GM23338 (cell line): ENCODE results near the gene KRT16.

ENCODE experiments used
- CREB1 ChIP-seq: fragments of 250-450 bp; sonication (Bioruptor Pico); IDR thresholded peaks from 2 replicates; pipeline ENCODE4 v1.5.0; 2020; ENCODE audit warnings: low read depth, mild to moderate bottlenecking, moderate library complexity
- EZH2 ChIP-seq: fragments of 200-600 bp; sonication (generic); IDR thresholded peaks from one replicate; pipeline ENCODE4 v1.8.0; 2017; ENCODE audit warnings: antibody characterized with exemption, mild to moderate bottlenecking, low read depth; ENCODE audit not compliant: unreplicated experiment
- EZH2phosphoT487 ChIP-seq: fragments of 200-600 bp; sonication (generic); IDR thresholded peaks from one replicate; pipeline ENCODE4 v1.8.1; 2018; ENCODE audit warnings: antibody characterized with exemption; ENCODE audit not compliant: unreplicated experiment
- JUNB ChIP-seq: IDR thresholded peaks from one replicate; pipeline ENCODE4 v1.6.1; 2016; ENCODE audit warnings: antibody characterized with exemption; ENCODE audit not compliant: unreplicated experiment
- POLR2AphosphoS5 ChIP-seq: IDR thresholded peaks from 2 replicates; pipeline ENCODE4 v1.6.1; 2016; ENCODE audit warnings: antibody characterized with exemption, low read depth
- STAT1 ChIP-seq: IDR thresholded peaks from one replicate; pipeline ENCODE4 v1.6.1; 2016; ENCODE audit warnings: antibody characterized with exemption; ENCODE audit not compliant: unreplicated experiment
- ZNF114 ChIP-seq: fragments of 250-450 bp; sonication (Bioruptor Pico); IDR thresholded peaks from 2 replicates; pipeline ENCODE4 v1.5.0; 2020; ENCODE audit warnings: mild to moderate bottlenecking, moderate library complexity
- ZNF331 ChIP-seq: fragments of 250-450 bp; sonication (Bioruptor Pico); IDR thresholded peaks from 2 replicates; pipeline ENCODE4 v1.5.0; 2020; ENCODE audit warnings: low read depth, mild to moderate bottlenecking, moderate library complexity
- ZNF462 ChIP-seq: fragments of 250-450 bp; sonication (Bioruptor Pico); IDR thresholded peaks from 2 replicates; pipeline ENCODE4 v1.5.0; 2020; ENCODE audit warnings: mild to moderate bottlenecking, moderate library complexity
- TF ChIP-seq, protein P1 (sequence below), 2 experiments: fragments of 200-600 bp in 1 of 2; sonication (generic) in 1 of 2; conservative IDR thresholded peaks; 2 replicates each; pipeline versions ENCODE4 v1.5.1 to v1.6.1; 2016 to 2017; ENCODE audit warnings: antibody characterized with exemption in 2 of 2, low read depth in 2 of 2, mild to moderate bottlenecking in 2 of 2, moderate library complexity in 1 of 2
- TF ChIP-seq, protein P2 (sequence below): IDR thresholded peaks from one replicate; pipeline ENCODE4 v1.6.1; 2018; ENCODE audit warnings: antibody characterized with exemption; ENCODE audit not compliant: unreplicated experiment

DNA sequence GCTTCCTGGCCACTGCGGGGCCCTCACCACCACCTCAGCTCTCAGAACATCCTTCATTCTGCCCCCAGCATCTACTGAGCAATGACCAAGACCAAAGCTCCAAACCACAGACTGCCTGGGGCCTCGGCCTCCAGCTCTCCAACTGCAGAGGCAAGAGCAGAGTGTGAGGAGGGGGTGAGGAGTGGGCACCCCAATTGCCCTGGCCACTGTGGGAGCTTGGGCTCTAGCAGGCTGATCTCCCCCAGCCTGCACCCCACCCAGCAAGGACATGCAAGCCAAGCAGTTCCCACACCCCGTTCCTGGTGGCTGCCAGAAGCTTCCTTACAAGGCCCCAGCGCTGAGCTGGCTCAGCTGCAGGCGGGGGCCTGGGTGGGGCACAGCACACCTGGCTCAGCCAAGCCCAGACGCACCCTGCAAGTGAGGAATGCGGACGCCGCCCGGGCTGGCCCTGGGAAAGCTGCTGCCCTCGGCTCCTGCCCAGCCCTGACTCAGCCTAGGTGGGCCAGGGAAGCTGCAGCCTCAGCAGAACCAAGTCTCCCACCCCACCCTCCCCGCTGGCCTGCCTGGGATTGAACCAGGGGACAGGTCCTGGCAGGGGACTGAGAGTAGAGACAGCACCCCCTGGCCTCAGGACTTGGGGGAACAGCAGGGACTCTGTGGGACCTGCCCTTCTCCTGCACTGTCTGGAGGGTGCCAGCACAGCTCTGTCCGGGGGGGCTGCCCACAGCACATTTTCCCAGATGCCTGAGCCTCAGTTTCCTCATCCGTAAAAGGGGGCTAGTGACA, 41.5 kb upstream of the KRT16 start:
- no peak for TF ChIP-seq JUNB
- TF ChIP-seq, protein P1, sequence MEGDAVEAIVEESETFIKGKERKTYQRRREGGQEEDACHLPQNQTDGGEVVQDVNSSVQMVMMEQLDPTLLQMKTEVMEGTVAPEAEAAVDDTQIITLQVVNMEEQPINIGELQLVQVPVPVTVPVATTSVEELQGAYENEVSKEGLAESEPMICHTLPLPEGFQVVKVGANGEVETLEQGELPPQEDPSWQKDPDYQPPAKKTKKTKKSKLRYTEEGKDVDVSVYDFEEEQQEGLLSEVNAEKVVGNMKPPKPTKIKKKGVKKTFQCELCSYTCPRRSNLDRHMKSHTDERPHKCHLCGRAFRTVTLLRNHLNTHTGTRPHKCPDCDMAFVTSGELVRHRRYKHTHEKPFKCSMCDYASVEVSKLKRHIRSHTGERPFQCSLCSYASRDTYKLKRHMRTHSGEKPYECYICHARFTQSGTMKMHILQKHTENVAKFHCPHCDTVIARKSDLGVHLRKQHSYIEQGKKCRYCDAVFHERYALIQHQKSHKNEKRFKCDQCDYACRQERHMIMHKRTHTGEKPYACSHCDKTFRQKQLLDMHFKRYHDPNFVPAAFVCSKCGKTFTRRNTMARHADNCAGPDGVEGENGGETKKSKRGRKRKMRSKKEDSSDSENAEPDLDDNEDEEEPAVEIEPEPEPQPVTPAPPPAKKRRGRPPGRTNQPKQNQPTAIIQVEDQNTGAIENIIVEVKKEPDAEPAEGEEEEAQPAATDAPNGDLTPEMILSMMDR (conservative IDR thresholded peaks at IDR 0.05; ENCODE audit: low read depth in 2 of 2): no peak
- TF ChIP-seq, protein P2, sequence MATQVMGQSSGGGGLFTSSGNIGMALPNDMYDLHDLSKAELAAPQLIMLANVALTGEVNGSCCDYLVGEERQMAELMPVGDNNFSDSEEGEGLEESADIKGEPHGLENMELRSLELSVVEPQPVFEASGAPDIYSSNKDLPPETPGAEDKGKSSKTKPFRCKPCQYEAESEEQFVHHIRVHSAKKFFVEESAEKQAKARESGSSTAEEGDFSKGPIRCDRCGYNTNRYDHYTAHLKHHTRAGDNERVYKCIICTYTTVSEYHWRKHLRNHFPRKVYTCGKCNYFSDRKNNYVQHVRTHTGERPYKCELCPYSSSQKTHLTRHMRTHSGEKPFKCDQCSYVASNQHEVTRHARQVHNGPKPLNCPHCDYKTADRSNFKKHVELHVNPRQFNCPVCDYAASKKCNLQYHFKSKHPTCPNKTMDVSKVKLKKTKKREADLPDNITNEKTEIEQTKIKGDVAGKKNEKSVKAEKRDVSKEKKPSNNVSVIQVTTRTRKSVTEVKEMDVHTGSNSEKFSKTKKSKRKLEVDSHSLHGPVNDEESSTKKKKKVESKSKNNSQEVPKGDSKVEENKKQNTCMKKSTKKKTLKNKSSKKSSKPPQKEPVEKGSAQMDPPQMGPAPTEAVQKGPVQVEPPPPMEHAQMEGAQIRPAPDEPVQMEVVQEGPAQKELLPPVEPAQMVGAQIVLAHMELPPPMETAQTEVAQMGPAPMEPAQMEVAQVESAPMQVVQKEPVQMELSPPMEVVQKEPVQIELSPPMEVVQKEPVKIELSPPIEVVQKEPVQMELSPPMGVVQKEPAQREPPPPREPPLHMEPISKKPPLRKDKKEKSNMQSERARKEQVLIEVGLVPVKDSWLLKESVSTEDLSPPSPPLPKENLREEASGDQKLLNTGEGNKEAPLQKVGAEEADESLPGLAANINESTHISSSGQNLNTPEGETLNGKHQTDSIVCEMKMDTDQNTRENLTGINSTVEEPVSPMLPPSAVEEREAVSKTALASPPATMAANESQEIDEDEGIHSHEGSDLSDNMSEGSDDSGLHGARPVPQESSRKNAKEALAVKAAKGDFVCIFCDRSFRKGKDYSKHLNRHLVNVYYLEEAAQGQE: no peak
- TF ChIP-seq EZH2: no peak
- TF ChIP-seq POLR2AphosphoS5: no peak
- TF ChIP-seq EZH2phosphoT487: no peak
- no peak for TF ChIP-seq CREB1 (CRISPR knock-in tag)
- no peak for TF ChIP-seq STAT1
- TF ChIP-seq ZNF462 (CRISPR knock-in tag): no peak
- no peak for TF ChIP-seq ZNF331 (CRISPR knock-in tag)
- no peak for TF ChIP-seq ZNF114 (CRISPR knock-in tag)
